ENCODE results near the gene RASGRP3. TPM values are rescaled to one million over a fixed set of nuclear protein-coding genes. Genes with fewer than 3 reads are reported as not detected.
A peak's percentile ranks its signal among the peaks of the same experiment; 100 is the strongest.

RASGRP3 gene
- total RNA-seq, 1 experiment from 2014 or later = 0.34 TPM

GRCh38 chr2:33469238-33469637 is 7.2 kb upstream of the RASGRP3 start:
- ChIA-PET POLR2A (ENCODE audit: low non-redundant PET) (no interaction called here), CTCF (no interaction called here)
- no peak for TF ChIP-seq CTCF (conservative IDR thresholded peaks at IDR 0.05; ENCODE audit: low read depth, low read length)
- no peak for TF ChIP-seq EZH2 (IDR thresholded peaks at IDR 0.05; ENCODE audit: borderline replicate concordance, low read depth, low read length, poor library complexity, severe bottlenecking)
- intact Hi-C loops (cut with micrococcal nuclease; ENCODE audit: unreplicated experiment) = no loop called here
- H3K9me3 ChIP-seq (ENCODE audit: low read depth, low read length, poor library complexity, severe bottlenecking) = no peaks in the 10 kb centered on the region
- H3K4me3 ChIP-seq (ENCODE audit: low read depth, low read length, poor library complexity, severe bottlenecking) = no peak overlapping the region
- no TSS peak for BruUV-seq (replicated peaks)
- no peaks in the 10 kb centered on the region for H3K36me3 ChIP-seq (ENCODE audit: insufficient read depth, low read length, poor library complexity, severe bottlenecking)
- H3K27ac ChIP-seq (ENCODE audit: low read depth, low read length, poor library complexity, severe bottlenecking) = no peak overlapping the region
- H3K27me3 ChIP-seq (replicated peaks; ENCODE audit: insufficient read depth, low read depth, low read length, poor library complexity) = no peaks in the 10 kb centered on the region
- H3K4me1 ChIP-seq (ENCODE audit: insufficient read depth, low read length, poor library complexity, severe bottlenecking) = no peaks in the 10 kb centered on the region
- DNase-seq (ENCODE audit: low spot score) = no peak

GRCh38 chr2:33475224-33476130 is 972 bp upstream of the RASGRP3 start:
- Histone ChIP-seq H3K4me3 (ENCODE audit: low read depth, low read length, poor library complexity, severe bottlenecking) (peak overlapping the region; percentile 57), H3K4me1 (ENCODE audit: insufficient read depth, low read length, poor library complexity, severe bottlenecking) (peaks cover 5% of the 10 kb centered on the region), H3K27me3 (replicated peaks; ENCODE audit: insufficient read depth, low read depth, low read length, poor library complexity) (no peaks in the 10 kb centered on the region), H3K36me3 (ENCODE audit: insufficient read depth, low read length, poor library complexity, severe bottlenecking) (no peaks in the 10 kb centered on the region), H3K9me3 (ENCODE audit: low read depth, low read length, poor library complexity, severe bottlenecking) (no peaks in the 10 kb centered on the region), H3K27ac (ENCODE audit: low read depth, low read length, poor library complexity, severe bottlenecking) (no peak overlapping the region)
- BruUV-seq (replicated peaks) = no TSS peak
- no peak for TF ChIP-seq EZH2 (IDR thresholded peaks at IDR 0.05; ENCODE audit: borderline replicate concordance, low read depth, low read length, poor library complexity, severe bottlenecking)
- peak; percentile 90 for TF ChIP-seq CTCF (conservative IDR thresholded peaks at IDR 0.05; ENCODE audit: low read depth, low read length)
- POLR2A ChIA-PET (ENCODE audit: low non-redundant PET) = interaction anchor here (0.7 kb wide), 1 partner anchor 935 kb away, joined by 4 read pairs; no protein-coding TSS in a partner anchor
- intact Hi-C loops (cut with micrococcal nuclease; ENCODE audit: unreplicated experiment) = no loop called here
- CTCF ChIA-PET = interaction anchor here (0.6 to 1.2 kb wide), 3 partner anchors 9 to 800 kb away, joined by 3 to 9 read pairs (median 3); no protein-coding TSS in a partner anchor
- DNase-seq (ENCODE audit: low spot score) = peak; percentile 79

GRCh38 chr2:33476793-33477190 is 343 bp downstream of the RASGRP3 start:
- H3K27ac ChIP-seq (ENCODE audit: low read depth, low read length, poor library complexity, severe bottlenecking) = no peak overlapping the region

More at GRCh38 chr2:33476793-33477190, 343 bp downstream of the RASGRP3 start:
- POLR2A ChIA-PET (ENCODE audit: low non-redundant PET) = no interaction called here
- BruUV-seq (replicated peaks) = no TSS peak
- intact Hi-C loops (cut with micrococcal nuclease; ENCODE audit: unreplicated experiment) = no loop called here
- CTCF ChIA-PET = interaction anchor here (0.5 kb wide), 1 partner anchor 450 kb away, joined by 3 read pairs; no protein-coding TSS in a partner anchor
- Histone ChIP-seq H3K27me3 (replicated peaks; ENCODE audit: insufficient read depth, low read depth, low read length, poor library complexity) (no peaks in the 10 kb centered on the region), H3K36me3 (ENCODE audit: insufficient read depth, low read length, poor library complexity, severe bottlenecking) (no peaks in the 10 kb centered on the region), H3K4me3 (ENCODE audit: low read depth, low read length, poor library complexity, severe bottlenecking) (peak overlapping the region; percentile 57), H3K9me3 (ENCODE audit: low read depth, low read length, poor library complexity, severe bottlenecking) (no peaks in the 10 kb centered on the region), H3K4me1 (ENCODE audit: insufficient read depth, low read length, poor library complexity, severe bottlenecking) (peaks cover 5% of the 10 kb centered on the region)
- DNase-seq (ENCODE audit: low spot score) = no peak
- TF ChIP-seq EZH2 (IDR thresholded peaks at IDR 0.05; ENCODE audit: borderline replicate concordance, low read depth, low read length, poor library complexity, severe bottlenecking) = no peak
- TF ChIP-seq CTCF (conservative IDR thresholded peaks at IDR 0.05; ENCODE audit: low read depth, low read length) = no peak
